Measurements from ENCODE around the gene NT5DC1. TPM values are rescaled to one million over a fixed set of nuclear protein-coding genes. Genes with fewer than 3 reads are reported as not detected.

Gene NT5DC1
- total and polyA plus RNA-seq, 10 of the 15 experiments (the other 5 are each of a cell fraction or from before 2014, with no cell fraction given), result 40.8 to 140 (median 66.8) TPM

- Histone ChIP-seq H3K9me3 (replicated peaks; ENCODE audit: control insufficient read depth, insufficient read depth, low read length) (no peaks in the 10 kb centered on the region), H4K20me1 (ENCODE audit: control insufficient read depth, insufficient read depth) (no peaks in the 10 kb centered on the region), H3K4me3 (no peak overlapping the region), H3K9ac (ENCODE audit: control insufficient read depth, insufficient read depth, low read length) (no peak overlapping the region), H3K27ac (ENCODE audit: control insufficient read depth, insufficient read depth) (no peak overlapping the region), H3K4me1 (ENCODE audit: control insufficient read depth, insufficient read depth, low read length) (no peaks in the 10 kb centered on the region), H3K4me2 (ENCODE audit: control insufficient read depth, insufficient read depth) (no peak overlapping the region), H3K27me3 (replicated peaks in 1 of 2; ENCODE audit: control insufficient read depth in 2 of 2, insufficient read depth in 2 of 2, low read length in 1 of 2) (no peaks in the 10 kb centered on the region), H3K36me3 (ENCODE audit: control insufficient read depth in 2 of 2, insufficient read depth in 2 of 2, low read length in 1 of 2) (peaks cover 8 to 19% of the 10 kb centered on the region in 2 experiments; a peak in 3 of 4 replicates), H3K79me2 (ENCODE audit: control insufficient read depth, insufficient read depth, low read length) (no peaks in the 10 kb centered on the region), H2AFZ (ENCODE audit: control insufficient read depth, low read depth, low read length) (no peak overlapping the region)
- POLR2A ChIA-PET, result no interaction called here
- in situ Hi-C loops (cut with MboI) (no loop called here), intact Hi-C loops (cut with micrococcal nuclease; ENCODE audit: unreplicated experiment) (no loop called here)
- BruUV-seq (replicated peaks), result no TSS peak
- TF ChIP-seq TCF7 (IDR thresholded peaks at IDR 0.05; ENCODE audit: borderline replicate concordance) (no peak), MTA2 (IDR thresholded peaks at IDR 0.05; ENCODE audit: low read depth) (no peak), SRF (IDR thresholded peaks at IDR 0.05; ENCODE audit: low read depth in 2 of 2, low read length in 2 of 2) (no peak), NRF1 (conservative IDR thresholded peaks at IDR 0.05; ENCODE audit: low read depth, low read length) (no peak), SP1 (IDR thresholded peaks at IDR 0.05; ENCODE audit: low read depth, low read length) (no peak), SMAD5 (IDR thresholded peaks at IDR 0.05; ENCODE audit: low read depth) (no peak), POLR2A (IDR thresholded peaks at IDR 0.05; ENCODE audit: low read depth, low read length) (no peak), SREBF1 (IDR thresholded peaks at IDR 0.05; ENCODE audit: low read length) (no peak), BMI1 (IDR thresholded peaks at IDR 0.05; ENCODE audit: borderline replicate concordance) (no peak), E4F1 (IDR thresholded peaks at IDR 0.05; ENCODE audit: borderline replicate concordance, partially characterized antibody) (no peak), MEF2B (IDR thresholded peaks at IDR 0.05; ENCODE audit: partially characterized antibody, poor library complexity, severe bottlenecking) (no peak), STAT1 (conservative IDR thresholded peaks at IDR 0.05) (no peak)
- FAIRE-seq (no peak), DNase-seq (ENCODE audit: low read depth, low spot score) (no peak), ATAC-seq (no peak)
- SMC1A ChIA-PET (ENCODE audit: uncharacterized antibody, unreplicated experiment), result interaction anchor here (1.2 kb wide), 1 partner anchor 11 kb away, joined by 3 read pairs; no protein-coding TSS in a partner anchor
- 100% methylated on average over 2 of the region's 3 CpGs for WGBS (ENCODE audit: insufficient coverage, insufficient replicate concordance, low lambda C conversion rate, missing lambda C conversion rate)
- RAD21 ChIA-PET (ENCODE audit: unreplicated experiment), result interaction anchor here (1.0 to 1.3 kb wide), 2 partner anchors 23 to 109 kb away, joined by 3 to 5 read pairs; no protein-coding TSS in a partner anchor
- CTCF ChIA-PET, result interaction anchor here (1.2 to 4.8 kb wide), 2 partner anchors 9 to 109 kb away, joined by 3 to 26 read pairs; no protein-coding TSS in a partner anchor
Observed at GRCh38 chr6:116120430-116120829, 19.8 kb downstream of the NT5DC1 start.

Measured in GM12878 (cell line).